IPS-18c (cell line): ENCODE results near the gene IQCH.

Experiments used
- H3K4me3 ChIP-seq: 2 replicates; pipeline ENCODE4 v1.7.0; 2013; ENCODE audit warnings: low read depth, mild to moderate bottlenecking, low read length, moderate library complexity; ENCODE audit not compliant: insufficient read depth
- H3K9me3 ChIP-seq: one replicate; pipeline ENCODE4 v1.6.1; 2013; ENCODE audit warnings: mild to moderate bottlenecking, low read length, moderate library complexity; ENCODE audit not compliant: control insufficient read depth, insufficient read depth

IQCH gene

DNA sequence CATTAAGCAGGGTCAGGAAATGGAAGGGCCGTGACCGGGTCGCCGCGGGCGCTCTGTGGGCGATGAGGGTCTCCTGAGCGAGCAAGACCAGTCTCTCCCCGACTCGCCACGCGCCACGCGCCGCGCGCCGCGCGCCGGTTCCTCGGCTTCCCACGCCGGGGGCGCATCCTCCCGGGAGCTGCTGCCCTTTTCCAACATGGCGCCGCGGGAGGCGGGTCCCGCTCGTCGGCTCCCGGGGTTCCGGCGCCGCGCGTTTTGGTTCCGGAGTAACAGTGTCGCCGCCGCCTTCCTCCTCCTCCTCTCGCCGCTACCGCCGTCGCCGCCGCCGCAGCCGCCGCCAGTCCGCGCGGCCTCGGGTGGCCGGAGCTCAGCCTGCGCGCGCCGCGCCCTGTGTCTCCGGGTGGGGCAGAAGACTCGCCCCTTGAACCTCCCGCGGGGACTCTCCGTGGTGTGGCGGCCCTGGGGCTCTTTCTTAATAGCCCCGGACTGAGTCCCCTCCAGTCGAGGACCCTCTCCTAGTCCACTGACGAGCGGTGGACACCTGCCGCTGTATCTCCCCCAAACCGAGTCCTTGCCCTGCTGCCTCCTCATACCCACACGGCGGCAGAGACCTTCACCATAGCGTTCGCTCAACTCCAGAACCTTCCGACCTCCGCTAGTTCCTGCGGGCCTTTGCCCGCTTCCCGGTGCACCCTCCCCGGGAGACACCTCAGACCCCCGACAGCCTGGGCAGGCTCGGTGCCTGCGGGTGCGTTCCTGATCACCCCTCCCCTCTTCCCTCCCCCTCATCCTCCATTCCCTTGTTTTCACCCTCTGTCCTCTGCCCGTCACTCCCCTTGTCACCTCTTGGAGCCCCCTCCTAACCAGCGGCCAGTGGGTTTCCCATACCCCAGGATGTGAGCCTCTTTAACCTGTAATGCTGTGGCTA lies 288.1 kb downstream of the IQCH start, which contains the start of gene MAP2K5:
Gene MAP2K5 (plus strand): TSS at position 284 of the 928 bp plus-strand sequence. CDS start 633 bp downstream, at position 917.
- H3K9me3 ChIP-seq, result no peaks in the 10 kb centered on the region
- peak within 1 kb of the TSS; percentile 90 for H3K4me3 ChIP-seq

GRCh38 chr15:67543348-67543718 lies 288.7 kb downstream of the IQCH start:
- Histone ChIP-seq H3K9me3 (no peaks in the 10 kb centered on the region), H3K4me3 (peak overlapping the region; percentile 90; the same call in 1 of the 2 replicates)

GRCh38 chr15:67544475-67544874 lies 289.9 kb downstream of the IQCH start:
- Histone ChIP-seq H3K9me3 (no peaks in the 10 kb centered on the region), H3K4me3 (no peak overlapping the region)

DNA sequence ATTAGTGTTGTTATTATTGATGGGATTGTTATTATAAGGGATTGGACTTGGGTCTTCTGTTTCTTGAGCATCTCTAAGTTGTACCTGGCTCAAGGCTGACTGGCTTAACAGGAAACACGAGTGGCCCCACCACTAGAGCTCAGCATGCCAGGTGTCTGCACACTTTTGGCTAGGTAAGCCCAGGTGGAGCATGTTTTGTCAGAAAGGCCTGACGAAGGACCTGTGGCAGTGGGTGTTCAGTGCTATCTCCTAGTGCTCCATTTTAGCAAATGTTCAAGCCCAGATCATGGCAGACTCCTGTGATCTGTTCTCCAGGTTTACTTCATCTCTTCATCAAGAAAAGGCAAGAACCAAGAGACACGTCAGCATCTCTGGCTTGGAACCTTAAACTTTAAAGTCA lies 291.3 kb downstream of the IQCH start:
- no peak overlapping the region for H3K4me3 ChIP-seq
- no peaks in the 10 kb centered on the region for H3K9me3 ChIP-seq

DNA sequence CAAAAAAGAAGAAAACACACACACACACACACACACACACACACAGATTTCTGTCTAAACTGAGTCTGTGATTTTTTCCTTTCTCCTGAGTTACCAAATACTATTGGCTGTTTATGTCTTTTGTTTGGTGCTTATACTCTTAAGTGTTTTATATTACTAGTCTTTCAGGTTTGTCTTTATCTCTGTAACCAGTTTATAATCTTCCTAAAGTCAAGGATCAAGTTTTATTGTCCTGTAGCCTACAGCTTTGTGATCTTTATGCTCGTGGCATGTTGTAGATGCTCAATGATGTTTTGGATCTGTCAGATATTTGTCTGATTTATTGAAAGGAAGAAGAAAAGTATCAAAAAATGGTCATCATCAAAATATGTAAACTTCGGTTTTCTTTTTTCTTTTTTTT lies 292.5 kb downstream of the IQCH start:
- Histone ChIP-seq H3K9me3 (no peaks in the 10 kb centered on the region), H3K4me3 (no peak overlapping the region)

- H3K9me3 ChIP-seq, result no peaks in the 10 kb centered on the region
- no peak overlapping the region for H3K4me3 ChIP-seq
Measured at GRCh38 chr15:67547836-67548235, 293.2 kb downstream of the IQCH start.

DNA sequence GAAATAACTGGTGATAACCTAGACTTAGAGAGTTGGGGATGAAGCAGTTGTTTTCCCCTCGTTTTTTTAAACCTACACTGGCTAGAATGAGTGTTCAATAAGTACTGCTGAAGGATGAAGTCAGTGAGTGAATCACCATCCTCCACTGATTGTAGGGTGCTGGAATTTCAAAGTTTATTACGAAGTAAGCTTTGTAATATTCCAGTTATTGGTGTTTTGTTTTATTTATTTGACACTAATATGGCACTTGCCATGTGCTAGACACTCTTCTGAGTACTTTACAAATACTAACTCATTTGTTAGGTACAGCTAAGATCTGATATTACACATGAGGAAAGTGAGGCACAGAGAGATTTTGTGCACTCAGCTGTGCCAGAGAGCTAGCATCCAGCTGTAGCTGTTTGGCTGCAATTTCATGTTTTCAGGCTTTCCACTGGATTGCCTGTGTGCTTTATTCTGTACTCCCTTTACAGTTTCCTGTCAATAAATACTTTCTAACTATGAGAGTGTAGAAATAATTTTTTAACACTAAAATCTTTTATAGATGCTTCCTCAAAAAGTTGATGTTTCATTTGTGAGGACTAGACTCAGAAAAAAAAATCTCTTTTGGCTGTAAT lies 293.8 kb downstream of the IQCH start:
- H3K4me3 ChIP-seq, result no peak overlapping the region
- no peaks in the 10 kb centered on the region for H3K9me3 ChIP-seq

- H3K4me3 ChIP-seq, result no peak overlapping the region
- no peaks in the 10 kb centered on the region for H3K9me3 ChIP-seq
Measured at GRCh38 chr15:67548862-67549651, 294.5 kb downstream of the IQCH start.

GRCh38 chr15:67549736-67550135 lies 295.1 kb downstream of the IQCH start:
- no peak overlapping the region for H3K4me3 ChIP-seq
- no peaks in the 10 kb centered on the region for H3K9me3 ChIP-seq

- no peak overlapping the region for H3K4me3 ChIP-seq
- no peaks in the 10 kb centered on the region for H3K9me3 ChIP-seq
Measured at GRCh38 chr15:67550522-67550921, 295.9 kb downstream of the IQCH start.

GRCh38 chr15:67551207-67551743 lies 296.7 kb downstream of the IQCH start:
- H3K9me3 ChIP-seq, result no peaks in the 10 kb centered on the region
- H3K4me3 ChIP-seq, result no peak overlapping the region
